HepG2 (cell line): ENCODE data around the gene ATP6V0A1. TPM values are rescaled to one million over a fixed set of nuclear protein-coding genes. Genes with fewer than 3 reads are reported as not detected.

ENCODE experiments used
- ARID5B ChIP-seq: IDR thresholded peaks from 2 replicates; pipeline ENCODE4 v1.4.0; 2020; ENCODE audit warnings: mild to moderate bottlenecking, missing genetic modification reagents
- ESRRA ChIP-seq: sonication (generic); formaldehyde crosslinking; IDR thresholded peaks from 2 replicates; pipeline ENCODE4 v1.5.1; 2020; ENCODE audit warnings: mild to moderate bottlenecking, low read depth, missing genetic modification reagents
- FOXK2 ChIP-seq: fragments of 450-650 bp; IDR thresholded peaks from 2 replicates; pipeline ENCODE4 v1.6.1; 2016
- KDM5A ChIP-seq: fragments of 200-600 bp; sonication (generic); IDR thresholded peaks from 2 replicates; pipeline ENCODE4 v1.7.0; 2018; ENCODE audit warnings: antibody characterized with exemption, mild to moderate bottlenecking, low read length, borderline replicate concordance
- MIER2 ChIP-seq: IDR thresholded peaks from 2 replicates; pipeline ENCODE4 v1.6.1; 2016; ENCODE audit warnings: missing biosample characterization, missing genetic modification reagents
- NFKBIZ ChIP-seq: IDR thresholded peaks from 2 replicates; pipeline ENCODE4 v1.6.1; 2018; ENCODE audit warnings: missing genetic modification reagents, missing compliant biosample characterization
- NR3C1 ChIP-seq: sonication (generic); formaldehyde crosslinking; IDR thresholded peaks from 2 replicates; pipeline ENCODE4 v1.4.0; 2020; ENCODE audit warnings: missing genetic modification reagents
- SMAD3 ChIP-seq: sonication (generic); formaldehyde crosslinking; IDR thresholded peaks from 2 replicates; pipeline ENCODE4 v1.4.0; 2020; ENCODE audit warnings: missing genetic modification reagents
- SMYD3 ChIP-seq: sonication (generic); formaldehyde crosslinking; IDR thresholded peaks from 2 replicates; pipeline ENCODE4 v1.8.1; 2023; ENCODE audit warnings: mild to moderate bottlenecking, missing genetic modification reagents
- SNAI1 ChIP-seq: sonication (generic); formaldehyde crosslinking; IDR thresholded peaks from 2 replicates; pipeline ENCODE4 v1.5.0; 2020; ENCODE audit warnings: mild to moderate bottlenecking, missing genetic modification reagents, borderline replicate concordance
- ZNF136 ChIP-seq: sonication (generic); formaldehyde crosslinking; IDR thresholded peaks from 2 replicates; pipeline ENCODE4 v1.8.1; 2022; ENCODE audit warnings: low read depth, mild to moderate bottlenecking, moderate library complexity, missing genetic modification reagents
- ZNF235 ChIP-seq: sonication (generic); formaldehyde crosslinking; IDR thresholded peaks from 2 replicates; pipeline ENCODE4 v1.8.1; 2023; ENCODE audit warnings: mild to moderate bottlenecking, missing genetic modification reagents, borderline replicate concordance
- ZNF367 ChIP-seq: sonication (generic); formaldehyde crosslinking; IDR thresholded peaks from 2 replicates; pipeline ENCODE4 v1.4.0; 2020; ENCODE audit warnings: missing genetic modification reagents, borderline replicate concordance
- ZNF446 ChIP-seq: sonication (generic); formaldehyde crosslinking; IDR thresholded peaks from 2 replicates; pipeline ENCODE4 v1.5.0; 2020; ENCODE audit warnings: mild to moderate bottlenecking, missing genetic modification reagents
- ZNF746 ChIP-seq: sonication (generic); formaldehyde crosslinking; IDR thresholded peaks from 2 replicates; pipeline ENCODE4 v1.8.0; 2022; ENCODE audit warnings: mild to moderate bottlenecking, missing genetic modification reagents
- ZNF777 ChIP-seq: sonication (generic); formaldehyde crosslinking; IDR thresholded peaks from 2 replicates; pipeline ENCODE4 v1.4.0; 2020; ENCODE audit warnings: missing genetic modification reagents
- polyA plus RNA-seq, 8 experiments: library from polyadenylated mRNA; depleted of rRNA in 3 of 8; stranded (reverse) in 7 of 8; unstranded in 1 of 8; fragments of >200 nt; fragmentation: Illumina TruSeq in 4 of 8; extraction: Trizol in 4 of 8; gene quantifications; 2 replicates each; pipeline versions ENCODE4 v1.2.1 to v1.2.3, GENCODE V29; 2011 to 2016; ENCODE audit warnings: low read depth in 4 of 8, missing spikeins in 1 of 8, mixed read lengths in 1 of 8; ENCODE audit not compliant: insufficient read depth in 1 of 8
- total RNA-seq, 5 experiments: library from RNA; depleted of rRNA; stranded (reverse); fragments of >200 nt; fragmentation: Illumina TruSeq; extraction: Trizol; gene quantifications; 2 replicates each; pipeline ENCODE4 v1.2.3, GENCODE V29; 2016; ENCODE audit warnings: low read depth in 1 of 5
- TF ChIP-seq, protein P1 (sequence below): sonication (generic); formaldehyde crosslinking; IDR thresholded peaks from 2 replicates; pipeline ENCODE4 v1.4.0; 2020; ENCODE audit warnings: missing genetic modification reagents
- TF ChIP-seq, protein P2 (sequence below): IDR thresholded peaks from 2 replicates; pipeline ENCODE4 v1.6.1; 2016; ENCODE audit warnings: mild to moderate bottlenecking, missing biosample characterization, missing genetic modification reagents
- TF ChIP-seq, protein P3 (sequence below): sonication (generic); formaldehyde crosslinking; IDR thresholded peaks from 2 replicates; pipeline ENCODE4 v1.4.0; 2020; ENCODE audit warnings: mild to moderate bottlenecking, low read depth, missing genetic modification reagents
- TF ChIP-seq, protein P4 (sequence below): fragments of 450-650 bp; IDR thresholded peaks from 2 replicates; pipeline ENCODE4 v1.6.1; 2017

Gene ATP6V0A1
- total and polyA plus RNA-seq, 2 of the 13 experiments (the other 11 are each of a cell fraction or from before 2014, with no cell fraction given): 27.9 to 54.1 TPM

GRCh38 chr17:42566883-42567573 is 108.3 kb downstream of the ATP6V0A1 start, which contains the start of gene MLX (continued):
- TF ChIP-seq, protein P1, sequence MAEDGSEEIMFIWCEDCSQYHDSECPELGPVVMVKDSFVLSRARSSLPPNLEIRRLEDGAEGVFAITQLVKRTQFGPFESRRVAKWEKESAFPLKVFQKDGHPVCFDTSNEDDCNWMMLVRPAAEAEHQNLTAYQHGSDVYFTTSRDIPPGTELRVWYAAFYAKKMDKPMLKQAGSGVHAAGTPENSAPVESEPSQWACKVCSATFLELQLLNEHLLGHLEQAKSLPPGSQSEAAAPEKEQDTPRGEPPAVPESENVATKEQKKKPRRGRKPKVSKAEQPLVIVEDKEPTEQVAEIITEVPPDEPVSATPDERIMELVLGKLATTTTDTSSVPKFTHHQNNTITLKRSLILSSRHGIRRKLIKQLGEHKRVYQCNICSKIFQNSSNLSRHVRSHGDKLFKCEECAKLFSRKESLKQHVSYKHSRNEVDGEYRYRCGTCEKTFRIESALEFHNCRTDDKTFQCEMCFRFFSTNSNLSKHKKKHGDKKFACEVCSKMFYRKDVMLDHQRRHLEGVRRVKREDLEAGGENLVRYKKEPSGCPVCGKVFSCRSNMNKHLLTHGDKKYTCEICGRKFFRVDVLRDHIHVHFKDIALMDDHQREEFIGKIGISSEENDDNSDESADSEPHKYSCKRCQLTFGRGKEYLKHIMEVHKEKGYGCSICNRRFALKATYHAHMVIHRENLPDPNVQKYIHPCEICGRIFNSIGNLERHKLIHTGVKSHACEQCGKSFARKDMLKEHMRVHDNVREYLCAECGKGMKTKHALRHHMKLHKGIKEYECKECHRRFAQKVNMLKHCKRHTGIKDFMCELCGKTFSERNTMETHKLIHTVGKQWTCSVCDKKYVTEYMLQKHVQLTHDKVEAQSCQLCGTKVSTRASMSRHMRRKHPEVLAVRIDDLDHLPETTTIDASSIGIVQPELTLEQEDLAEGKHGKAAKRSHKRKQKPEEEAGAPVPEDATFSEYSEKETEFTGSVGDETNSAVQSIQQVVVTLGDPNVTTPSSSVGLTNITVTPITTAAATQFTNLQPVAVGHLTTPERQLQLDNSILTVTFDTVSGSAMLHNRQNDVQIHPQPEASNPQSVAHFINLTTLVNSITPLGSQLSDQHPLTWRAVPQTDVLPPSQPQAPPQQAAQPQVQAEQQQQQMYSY (CRISPR knock-in tag): 0 out of 2 replicates have a peak, but pooled peaks have one; percentile 30
- TF ChIP-seq SMYD3 (CRISPR knock-in tag) (peak; percentile 98), MIER2 (CRISPR knock-in tag) (no peak), NFKBIZ (CRISPR knock-in tag) (peak; percentile 42; the same call in 1 of the 2 replicates), ZNF235 (CRISPR knock-in tag) (peak; percentile 94; the same call in 1 of the 2 replicates), SMAD3 (0 out of 2 replicates have a peak, but pooled peaks have one; percentile 43), SNAI1 (CRISPR knock-in tag) (peak; percentile 72; the same call in 1 of the 2 replicates), KDM5A (no peak; the same call in 1 of the 2 replicates), ARID5B (CRISPR knock-in tag) (peak; percentile 67; the same call in 1 of the 2 replicates), ZNF367 (CRISPR knock-in tag) (no peak), NR3C1 (no peak), ZNF446 (CRISPR knock-in tag) (no peak), ZNF136 (CRISPR knock-in tag) (no peak; the same call in 1 of the 2 replicates), ZNF777 (CRISPR knock-in tag) (peak; percentile 88), ESRRA (CRISPR knock-in tag) (peak; percentile 46; the same call in 1 of the 2 replicates), ZNF746 (peak; percentile 92), FOXK2 (no peak)
- TF ChIP-seq, protein P2, sequence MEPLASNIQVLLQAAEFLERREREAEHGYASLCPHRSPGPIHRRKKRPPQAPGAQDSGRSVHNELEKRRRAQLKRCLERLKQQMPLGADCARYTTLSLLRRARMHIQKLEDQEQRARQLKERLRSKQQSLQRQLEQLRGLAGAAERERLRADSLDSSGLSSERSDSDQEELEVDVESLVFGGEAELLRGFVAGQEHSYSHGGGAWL (CRISPR knock-in tag): peak; percentile 69
- TF ChIP-seq, protein P3, sequence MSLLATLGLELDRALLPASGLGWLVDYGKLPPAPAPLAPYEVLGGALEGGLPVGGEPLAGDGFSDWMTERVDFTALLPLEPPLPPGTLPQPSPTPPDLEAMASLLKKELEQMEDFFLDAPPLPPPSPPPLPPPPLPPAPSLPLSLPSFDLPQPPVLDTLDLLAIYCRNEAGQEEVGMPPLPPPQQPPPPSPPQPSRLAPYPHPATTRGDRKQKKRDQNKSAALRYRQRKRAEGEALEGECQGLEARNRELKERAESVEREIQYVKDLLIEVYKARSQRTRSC (CRISPR knock-in tag): peak; percentile 36; the same call in 1 of the 2 replicates
- TF ChIP-seq, protein P4, sequence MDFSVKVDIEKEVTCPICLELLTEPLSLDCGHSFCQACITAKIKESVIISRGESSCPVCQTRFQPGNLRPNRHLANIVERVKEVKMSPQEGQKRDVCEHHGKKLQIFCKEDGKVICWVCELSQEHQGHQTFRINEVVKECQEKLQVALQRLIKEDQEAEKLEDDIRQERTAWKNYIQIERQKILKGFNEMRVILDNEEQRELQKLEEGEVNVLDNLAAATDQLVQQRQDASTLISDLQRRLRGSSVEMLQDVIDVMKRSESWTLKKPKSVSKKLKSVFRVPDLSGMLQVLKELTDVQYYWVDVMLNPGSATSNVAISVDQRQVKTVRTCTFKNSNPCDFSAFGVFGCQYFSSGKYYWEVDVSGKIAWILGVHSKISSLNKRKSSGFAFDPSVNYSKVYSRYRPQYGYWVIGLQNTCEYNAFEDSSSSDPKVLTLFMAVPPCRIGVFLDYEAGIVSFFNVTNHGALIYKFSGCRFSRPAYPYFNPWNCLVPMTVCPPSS: no peak
